VCaP (cell line): ENCODE results near the gene HAT1.

ENCODE experiments used
- H3K27ac ChIP-seq: fragments of 450-650 bp; 2 replicates; pipeline ENCODE4 v1.5.1; 2017
- CTCF ChIP-seq: fragments of 450-650 bp; conservative IDR thresholded peaks from 2 replicates; pipeline ENCODE4 v1.5.1; 2017; ENCODE audit warnings: mild to moderate bottlenecking, moderate library complexity

HAT1 gene

DNA sequence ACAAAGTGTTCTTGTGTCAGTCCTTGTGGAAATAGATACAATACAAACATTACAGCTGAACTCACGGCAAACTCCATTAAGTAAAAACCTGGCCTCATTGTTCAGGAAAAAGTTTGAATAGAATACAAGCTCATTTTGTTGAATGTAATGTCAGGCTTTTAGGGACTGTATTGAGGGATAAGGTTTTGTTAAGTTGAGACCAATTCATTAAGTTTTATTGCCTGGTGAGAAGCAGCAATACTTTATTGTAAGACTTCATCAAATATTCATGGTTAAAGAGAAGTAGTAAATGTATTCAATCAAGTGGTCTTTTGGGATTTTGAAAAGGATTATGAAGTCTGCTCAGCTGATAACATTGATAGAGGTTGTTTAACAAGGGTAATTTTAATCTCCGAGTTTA lies 42.0 kb downstream of the HAT1 start:
- H3K27ac ChIP-seq, result no peak overlapping the region
- TF ChIP-seq CTCF, result no peak

GRCh38 chr2:171965238-171965637 lies 43.0 kb downstream of the HAT1 start:
- no peak for TF ChIP-seq CTCF
- no peak overlapping the region for H3K27ac ChIP-seq

- TF ChIP-seq CTCF, result no peak
- no peak overlapping the region for H3K27ac ChIP-seq
Observed at GRCh38 chr2:171965661-171966060, 43.4 kb downstream of the HAT1 start.

- no peak overlapping the region for H3K27ac ChIP-seq
- TF ChIP-seq CTCF, result no peak
Observed at GRCh38 chr2:171966235-171966634, 44.0 kb downstream of the HAT1 start.

- no peak for TF ChIP-seq CTCF
- no peak overlapping the region for H3K27ac ChIP-seq
Observed at GRCh38 chr2:171966688-171967087, 44.4 kb downstream of the HAT1 start.

- TF ChIP-seq CTCF, result no peak
- H3K27ac ChIP-seq, result no peak overlapping the region
Observed at GRCh38 chr2:171968509-171968908, 46.2 kb downstream of the HAT1 start.

DNA sequence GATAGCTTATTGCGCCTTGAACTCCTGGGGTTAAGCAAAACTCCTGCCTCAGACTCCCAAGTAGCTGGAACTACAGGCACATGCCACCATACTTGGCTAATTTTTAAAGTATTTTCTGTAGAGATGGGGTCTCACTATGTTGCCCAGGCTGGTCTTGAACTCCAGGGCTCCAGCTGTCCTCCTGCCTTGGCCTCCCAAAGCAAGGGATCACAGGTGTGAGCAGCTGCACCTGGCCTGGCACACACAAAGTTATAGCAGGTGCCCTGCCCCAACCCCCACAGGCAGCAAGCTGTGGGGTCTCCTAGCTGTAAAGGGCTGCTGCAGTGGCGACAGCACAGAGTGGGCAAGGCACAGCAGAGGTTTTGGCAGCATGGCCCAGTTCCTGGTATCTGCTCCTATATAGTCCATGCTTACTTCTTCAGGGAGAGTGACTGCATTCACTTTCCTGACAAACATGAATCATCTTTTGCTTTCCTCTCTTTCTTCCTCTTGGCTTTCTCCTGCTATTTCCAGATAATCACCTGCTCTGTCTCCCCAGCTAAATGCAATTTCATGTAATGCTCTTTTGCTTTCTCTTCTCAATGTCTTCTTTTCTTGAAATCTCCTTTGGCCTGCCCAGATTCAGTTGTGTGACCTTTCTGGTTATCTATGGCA lies 50.2 kb downstream of the HAT1 start:
- H3K27ac ChIP-seq, result no peak overlapping the region
- TF ChIP-seq CTCF, result no peak
